GDM1 (cell line): ENCODE measurements around the gene POU2AF1.

Source experiments
- DNase-seq: peaks from one replicate; lab custom pipeline; 2025; lab: John Stamatoyannopoulos, UW

POU2AF1 gene

GRCh38 chr11:111319296-111319695, 59.8 kb downstream of the POU2AF1 start:
- DNase-seq, result no peak

GRCh38 chr11:111312076-111312475, 67.0 kb downstream of the POU2AF1 start:
- no peak for DNase-seq

GRCh38 chr11:111310723-111311122, 68.4 kb downstream of the POU2AF1 start:
- no peak for DNase-seq

- DNase-seq, result no peak
Observed at GRCh38 chr11:111310088-111310487, 69.0 kb downstream of the POU2AF1 start.

GRCh38 chr11:111309215-111309915, 69.7 kb downstream of the POU2AF1 start:
- DNase-seq, result no peak

GRCh38 chr11:111308140-111308539, 70.9 kb downstream of the POU2AF1 start:
- DNase-seq, result no peak

- DNase-seq, result no peak
Observed at GRCh38 chr11:111307472-111308108, 71.5 kb downstream of the POU2AF1 start.

GRCh38 chr11:111306321-111306720, 72.8 kb downstream of the POU2AF1 start:
- no peak for DNase-seq

GRCh38 chr11:111305876-111306275, 73.2 kb downstream of the POU2AF1 start:
- DNase-seq, result no peak

- DNase-seq, result no peak
Observed at GRCh38 chr11:111305162-111305802, 73.8 kb downstream of the POU2AF1 start.

- DNase-seq, result no peak
Observed at GRCh38 chr11:111303461-111303860, 75.6 kb downstream of the POU2AF1 start.

GRCh38 chr11:111302298-111302697, 76.8 kb downstream of the POU2AF1 start:
- DNase-seq, result no peak
